ENCODE results near the gene ALK.

Gene ALK

GRCh38 chr2:29528371-29528770 is 393.0 kb downstream of the ALK start:
- no peak for DNase-seq (ENCODE audit: low read depth)

GRCh38 chr2:29527947-29528346 is 393.4 kb downstream of the ALK start:
- DNase-seq (ENCODE audit: low read depth) = no peak

- no peak for DNase-seq (ENCODE audit: low read depth)
Observed at GRCh38 chr2:29526587-29527586, 394.5 kb downstream of the ALK start.

- no peak for DNase-seq (ENCODE audit: low read depth)
Observed at GRCh38 chr2:29525921-29526320, 395.5 kb downstream of the ALK start.

GRCh38 chr2:29524652-29525051 is 396.7 kb downstream of the ALK start:
- DNase-seq (ENCODE audit: low read depth) = no peak

GRCh38 chr2:29522951-29523669 is 398.3 kb downstream of the ALK start:
- DNase-seq (ENCODE audit: low read depth) = no peak

- DNase-seq (ENCODE audit: low read depth) = no peak
Observed at GRCh38 chr2:29520001-29520400, 401.4 kb downstream of the ALK start.

- no peak for DNase-seq (ENCODE audit: low read depth)
Observed at GRCh38 chr2:29519338-29519925, 402.0 kb downstream of the ALK start.

- no peak for DNase-seq (ENCODE audit: low read depth)
Observed at GRCh38 chr2:29518646-29519337, 402.6 kb downstream of the ALK start.

- no peak for DNase-seq (ENCODE audit: low read depth)
Observed at GRCh38 chr2:29518010-29518409, 403.4 kb downstream of the ALK start.

- DNase-seq (ENCODE audit: low read depth) = no peak
Observed at GRCh38 chr2:29517413-29517812, 404.0 kb downstream of the ALK start.

- no peak for DNase-seq (ENCODE audit: low read depth)
Observed at GRCh38 chr2:29516767-29517166, 404.6 kb downstream of the ALK start.

- DNase-seq (ENCODE audit: low read depth) = no peak
Observed at GRCh38 chr2:29509878-29510277, 411.5 kb downstream of the ALK start.

- DNase-seq (ENCODE audit: low read depth) = no peak
Observed at GRCh38 chr2:29509397-29509796, 412.0 kb downstream of the ALK start.

GRCh38 chr2:29504746-29505145 is 416.6 kb downstream of the ALK start:
- no peak for DNase-seq (ENCODE audit: low read depth)

GRCh38 chr2:29502460-29502911 is 418.9 kb downstream of the ALK start:
- no peak for DNase-seq (ENCODE audit: low read depth)

- DNase-seq (ENCODE audit: low read depth) = no peak
Observed at GRCh38 chr2:29497375-29497774, 424.0 kb downstream of the ALK start.

GRCh38 chr2:29496198-29496597 is 425.2 kb downstream of the ALK start:
- DNase-seq (ENCODE audit: low read depth) = no peak

- DNase-seq (ENCODE audit: low read depth) = no peak
Observed at GRCh38 chr2:29495536-29496060, 425.8 kb downstream of the ALK start.

- DNase-seq (ENCODE audit: low read depth) = no peak
Observed at GRCh38 chr2:29495068-29495467, 426.3 kb downstream of the ALK start.

- no peak for DNase-seq (ENCODE audit: low read depth)
Observed at GRCh38 chr2:29492701-29493100, 428.7 kb downstream of the ALK start.

- no peak for DNase-seq (ENCODE audit: low read depth)
Observed at GRCh38 chr2:29490045-29490444, 431.3 kb downstream of the ALK start.
